Bone marrow (tissue), 2 donors: ENCODE results near the gene LUZP1.
"Not testable (repeated sequence)": the region's sequence is repeated elsewhere in the genome, so short reads cannot be mapped to it uniquely, and the experiment has no call there.

Experiments
- DNase-seq, 2 donors: peaks; one replicate each; lab custom pipeline; 2025; lab: John Stamatoyannopoulos, UW

The LUZP1 gene

DNA sequence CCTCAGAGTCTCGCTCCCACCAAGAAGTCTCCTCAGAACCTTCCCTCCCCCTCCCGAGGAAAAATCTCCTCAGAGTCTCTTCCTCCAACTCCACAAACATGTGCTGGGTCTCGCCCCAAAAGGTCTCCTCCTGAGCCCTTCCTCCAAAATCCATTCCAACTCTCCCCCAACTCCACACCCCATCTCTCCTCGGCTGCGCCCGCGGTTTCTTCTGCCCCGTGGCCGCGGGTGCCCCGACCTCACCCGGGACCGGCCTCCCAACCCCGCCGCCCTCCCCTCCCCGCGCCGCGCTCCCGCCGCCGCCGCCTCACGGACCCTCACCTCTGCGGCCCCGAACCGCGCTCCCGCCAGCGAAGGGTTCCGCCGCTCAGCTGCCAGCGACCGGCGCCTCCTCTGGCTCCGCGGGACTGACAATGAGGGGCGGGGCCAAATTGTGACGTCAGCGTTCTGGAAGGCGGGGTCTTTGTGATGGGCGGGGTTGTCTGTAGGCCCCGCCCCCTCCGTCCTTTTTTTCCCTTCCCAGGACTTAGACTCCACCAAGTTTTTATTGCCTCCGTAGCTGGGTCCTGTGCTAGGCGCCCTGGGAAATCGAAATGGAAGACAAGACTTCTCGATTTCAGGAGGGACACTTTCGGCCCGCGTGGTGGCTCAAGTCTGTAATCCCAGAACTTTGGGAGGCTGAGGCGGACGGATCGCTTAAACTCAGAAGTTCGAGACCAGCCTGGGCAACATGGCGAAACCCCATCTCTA is at the start of gene LUZP1:
TSS of gene LUZP1 (minus strand) at position 412 of the 750 bp plus-strand sequence.
- peak; percentile 68 to 84 for DNase-seq

DNA sequence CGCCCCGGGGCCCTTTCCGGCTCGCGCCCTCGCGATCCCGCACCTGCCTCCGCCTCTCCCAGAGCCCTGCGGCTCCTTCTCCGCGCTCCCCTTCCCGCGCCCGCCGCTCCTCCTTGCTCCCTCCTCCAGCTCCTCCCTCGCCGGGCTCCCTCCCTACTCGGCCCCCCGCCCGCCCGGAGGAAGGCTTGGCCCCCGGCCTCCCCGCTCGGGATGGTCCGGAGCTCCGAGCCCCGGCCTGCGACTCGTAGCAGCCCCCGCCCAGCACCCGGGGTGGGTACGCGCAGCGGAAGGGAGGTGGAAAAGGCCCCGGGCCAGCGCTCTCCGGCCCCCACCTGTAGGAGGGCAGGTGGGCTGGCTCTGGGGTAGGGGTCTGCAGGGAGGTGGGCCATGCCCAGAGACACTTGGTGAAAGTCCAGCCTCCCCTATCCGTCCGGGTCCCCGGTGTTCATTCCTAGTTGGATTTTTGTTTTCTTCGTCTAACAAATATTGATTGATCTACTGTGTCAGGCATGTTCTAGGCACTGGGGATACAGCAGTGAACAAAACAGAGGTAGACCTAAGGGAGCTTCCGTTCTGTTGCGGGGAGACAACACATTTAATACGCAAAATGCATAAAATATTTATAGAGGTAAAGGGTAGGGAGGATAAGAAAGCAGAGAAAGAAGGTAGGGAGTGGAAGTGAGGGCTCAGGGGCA is 48.9 kb upstream of the LUZP1 start, which contains the start of gene HTR1D:
TSS of gene HTR1D (minus strand) at position 82 of the 695 bp plus-strand sequence. CDS start 23,283 bp downstream, outside the sequence.
- DNase-seq, result no peak

DNA sequence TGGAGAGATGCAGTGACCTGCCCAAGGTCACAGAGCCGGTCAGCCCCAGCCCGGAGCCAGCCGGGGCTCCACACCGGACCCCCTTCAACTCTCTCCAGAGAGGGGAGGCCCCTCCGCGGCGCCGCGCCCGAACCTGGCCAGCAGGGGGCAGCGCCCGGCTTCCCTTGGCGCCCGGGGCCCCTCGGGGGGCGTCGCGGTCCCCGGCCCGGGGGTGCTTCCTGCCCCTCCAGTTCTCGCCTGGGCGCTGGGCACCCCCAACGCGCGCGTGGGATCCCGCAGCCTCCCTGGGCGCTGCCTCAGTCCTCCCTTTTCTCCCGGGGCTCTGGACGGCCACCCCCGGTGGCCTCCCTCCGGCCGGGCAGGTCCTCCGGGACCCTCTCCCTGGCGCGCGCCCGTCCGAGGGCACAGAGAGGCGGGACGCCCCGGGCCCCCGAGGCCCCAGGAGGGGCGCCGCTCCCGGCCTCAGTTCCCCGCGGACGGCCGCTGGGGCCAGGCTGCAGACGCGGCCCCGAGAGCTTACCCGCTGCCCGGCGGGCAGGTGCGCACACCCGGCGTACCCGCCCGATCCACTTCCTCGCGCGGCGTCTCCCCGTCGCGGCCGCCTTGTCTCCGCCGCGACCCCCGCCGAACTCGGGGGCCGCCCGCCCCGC is 48.2 kb upstream of the LUZP1 start:
- no peak for DNase-seq

DNA sequence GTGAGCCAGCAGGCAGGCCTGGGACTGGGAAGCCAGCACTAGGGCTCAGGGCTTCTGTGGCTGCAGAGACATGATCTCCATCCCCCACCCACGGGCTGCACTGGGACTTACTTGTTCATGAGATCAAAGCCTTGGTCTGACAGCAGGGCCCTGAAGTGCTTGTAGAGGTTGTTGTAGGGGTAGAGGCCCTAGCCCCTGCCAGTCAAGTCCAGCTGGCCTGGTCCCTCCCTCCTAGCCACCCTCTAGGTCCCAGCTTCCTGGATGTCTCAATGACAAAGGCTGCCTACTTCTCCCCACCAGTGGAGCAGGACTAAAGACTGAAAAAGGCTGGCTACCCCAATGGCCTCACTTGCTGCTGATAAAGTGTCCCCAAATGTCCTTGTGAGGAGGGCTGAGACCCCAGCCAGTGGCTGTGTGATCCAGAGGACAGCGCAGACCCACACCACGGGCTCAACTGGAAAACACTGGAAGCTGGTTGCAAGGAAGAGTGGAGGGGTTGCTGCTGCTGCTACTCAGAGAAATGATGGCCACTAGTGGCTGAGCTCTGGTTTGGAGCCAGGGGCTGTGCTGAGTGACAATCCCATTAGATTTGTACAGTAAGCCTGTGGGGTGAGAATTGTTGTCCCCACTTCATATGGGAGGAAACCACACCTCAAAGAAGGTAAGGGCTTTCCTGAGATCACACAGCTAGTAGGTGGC is 47.2 kb upstream of the LUZP1 start:
- no peak for DNase-seq

DNA sequence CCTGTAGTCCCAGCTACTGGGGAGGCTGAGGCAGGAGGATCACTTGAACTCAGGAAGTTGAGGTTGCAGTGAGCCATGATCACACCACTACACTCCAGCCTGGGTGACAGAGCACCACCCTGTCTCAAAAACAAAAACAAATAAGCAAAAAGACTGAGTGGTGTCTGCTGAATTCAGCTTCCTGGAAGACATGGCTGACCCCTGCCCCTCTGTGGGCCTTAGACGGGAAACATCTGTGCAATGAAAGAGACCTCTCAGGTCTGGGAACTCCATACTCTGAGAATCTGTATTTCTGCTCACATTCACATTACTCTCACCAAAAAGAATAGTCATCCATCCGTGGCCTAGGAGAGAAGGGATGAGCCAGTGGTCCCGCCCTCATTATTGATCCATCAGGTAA is 46.6 kb upstream of the LUZP1 start:
- no peak for DNase-seq

DNA sequence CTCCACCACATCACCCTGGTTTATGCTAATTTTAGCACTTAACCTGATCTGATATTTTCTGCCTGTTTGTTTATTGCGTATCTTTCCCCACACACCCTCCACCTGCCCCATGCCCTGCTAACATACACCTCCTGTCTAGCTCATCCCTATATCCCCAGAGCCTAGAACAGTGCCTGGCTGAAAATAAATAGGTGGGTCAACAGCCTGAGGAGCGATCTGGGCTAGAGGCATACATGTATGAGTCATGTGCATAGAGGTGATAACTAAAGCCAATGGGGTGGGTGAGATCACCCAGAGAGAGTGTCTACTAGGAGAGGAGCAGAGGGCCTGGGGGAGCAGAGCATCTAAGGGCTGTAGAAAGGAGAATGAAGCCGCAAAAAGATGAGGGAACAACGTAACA is 46.0 kb upstream of the LUZP1 start:
- no peak for DNase-seq

DNA sequence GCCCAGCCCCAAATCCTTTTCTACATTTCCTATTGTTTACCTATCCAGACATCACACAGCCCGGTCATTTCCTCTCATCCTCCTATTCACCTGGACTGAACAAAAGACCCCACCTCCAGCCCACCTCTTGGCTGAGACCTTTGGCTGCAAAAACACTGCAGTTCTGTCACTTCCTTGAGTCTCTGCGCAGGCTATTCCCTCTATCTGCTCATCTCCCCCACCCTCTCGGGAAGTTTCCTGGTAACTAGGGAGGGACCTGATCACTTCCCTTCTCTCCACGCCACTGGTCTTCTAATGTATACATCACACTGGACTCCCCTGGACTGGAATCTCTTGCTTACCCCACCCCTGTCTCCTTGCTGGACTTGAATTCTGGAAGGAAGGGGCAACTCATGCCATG is 43.3 kb upstream of the LUZP1 start:
- no peak for DNase-seq

DNA sequence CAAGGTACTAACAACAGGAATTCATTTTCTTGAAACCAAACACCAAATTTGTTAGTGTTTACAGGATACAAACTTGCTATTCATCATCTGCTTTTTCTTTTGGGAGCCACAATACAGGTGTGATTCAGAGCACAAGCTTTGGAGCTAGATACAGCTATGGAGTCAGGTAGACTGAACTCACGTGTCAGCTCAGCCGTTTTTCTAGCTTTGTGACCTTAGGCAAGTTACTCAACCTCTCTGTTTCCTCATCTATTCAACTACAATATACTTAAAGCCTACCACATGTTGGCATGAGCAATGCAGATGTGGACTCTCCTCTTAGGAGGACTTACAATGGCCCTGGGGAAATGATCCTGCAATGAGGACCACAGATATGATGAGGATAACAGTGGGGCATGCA is 42.3 kb upstream of the LUZP1 start:
- DNase-seq, result no peak

DNA sequence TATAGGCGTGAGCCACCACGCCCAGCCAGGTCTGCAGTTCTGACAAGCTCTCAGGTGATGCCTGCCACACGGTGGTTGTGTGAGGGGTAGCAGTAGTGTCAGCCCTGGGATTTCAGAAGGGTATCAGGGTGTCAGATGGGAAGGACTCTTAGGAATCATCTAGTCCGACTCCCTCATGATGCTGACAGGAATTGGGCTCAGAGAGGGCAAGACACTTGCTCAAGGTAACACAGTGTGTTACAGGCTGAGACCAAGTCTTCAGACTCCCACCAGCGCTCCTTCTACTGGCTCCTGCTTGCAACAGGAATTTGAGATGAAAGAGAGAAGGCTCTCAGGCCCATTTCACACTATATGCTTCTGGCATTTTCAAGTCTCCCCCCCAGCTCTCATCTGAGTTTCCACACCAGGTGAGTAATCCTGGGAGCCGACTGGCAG is 41.7 kb upstream of the LUZP1 start:
- DNase-seq, result no peak

DNA sequence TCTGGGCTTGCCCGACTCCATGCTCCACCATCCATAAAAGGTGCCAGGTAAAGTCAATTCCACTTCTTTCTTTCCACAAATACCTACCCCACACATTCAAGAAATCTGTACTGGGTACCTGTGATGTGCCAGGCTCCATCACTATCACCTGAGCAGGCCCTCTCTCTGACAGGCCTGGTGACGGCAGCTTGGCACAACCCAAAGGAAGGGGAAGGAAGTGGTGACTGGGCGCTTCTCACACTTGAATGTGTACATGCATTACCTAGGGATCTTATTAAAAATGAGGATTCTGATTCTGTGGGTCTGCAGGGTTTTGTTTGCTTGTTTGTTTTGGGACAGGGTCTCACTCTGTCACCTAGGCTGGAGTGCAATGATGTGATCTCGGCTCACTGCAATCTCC is 41.1 kb upstream of the LUZP1 start:
- no peak for DNase-seq

DNA sequence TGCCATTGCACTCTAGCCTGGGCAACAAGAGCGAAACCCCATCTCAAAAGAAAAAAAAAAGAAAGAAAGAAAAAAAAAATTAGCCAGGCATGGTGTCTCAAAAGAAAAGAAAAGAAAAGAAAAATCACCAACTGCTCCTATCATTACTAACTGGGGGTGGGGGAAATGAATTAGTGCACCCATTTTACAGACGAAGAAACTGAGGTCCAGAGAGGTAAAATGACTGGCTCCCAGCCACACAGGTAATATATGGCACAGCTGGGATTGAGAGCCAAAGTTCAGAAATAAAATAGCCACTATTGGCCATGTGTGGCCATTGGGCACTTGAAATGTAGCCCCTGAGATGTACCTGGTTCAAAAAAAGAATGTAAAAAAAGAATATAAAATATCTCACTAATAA is 39.9 kb upstream of the LUZP1 start:
- no peak for DNase-seq

DNA sequence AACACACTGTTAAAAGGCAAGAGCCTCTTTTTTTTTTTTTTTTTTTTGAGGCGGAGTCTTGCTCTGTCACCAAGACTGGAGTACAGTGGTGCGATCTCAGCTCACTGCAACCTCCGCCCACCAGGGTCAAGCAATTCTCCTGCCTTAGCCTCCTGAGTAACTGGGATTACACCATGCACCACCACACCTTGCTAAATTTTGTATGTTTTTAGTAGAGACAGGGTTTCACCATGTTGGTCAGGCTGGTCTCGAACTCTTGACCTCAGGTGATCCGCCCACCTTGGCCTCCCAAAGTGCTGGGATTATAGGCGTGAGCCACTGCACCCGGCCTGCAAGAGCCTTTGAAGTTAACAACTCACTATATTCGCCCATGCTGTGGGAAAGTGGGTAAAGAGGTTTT is 39.1 kb upstream of the LUZP1 start:
- not testable (repeated sequence) for DNase-seq

DNA sequence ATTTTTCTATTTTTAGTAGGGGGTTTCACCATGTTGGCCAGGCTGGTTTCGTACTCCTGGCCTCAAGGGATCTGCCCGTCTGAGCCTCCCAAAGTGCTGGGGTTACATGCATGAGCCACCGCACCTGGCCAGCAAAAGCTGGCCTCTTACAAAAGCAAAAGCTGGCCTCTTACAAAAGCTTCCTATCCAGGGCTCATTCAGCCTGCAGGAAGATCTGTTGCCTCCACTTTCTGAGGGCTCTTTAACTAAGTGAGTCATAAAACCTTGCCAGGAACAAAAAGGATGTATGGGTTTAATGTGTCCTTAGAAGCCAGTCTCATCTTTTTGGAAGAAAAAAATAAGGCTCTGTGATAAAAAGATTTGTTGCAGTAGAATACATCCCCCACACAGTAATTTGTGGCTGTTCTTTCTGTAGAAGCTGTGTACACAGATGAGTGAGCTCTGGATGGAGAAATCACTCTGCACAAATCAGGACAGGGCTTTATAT is 33.6 kb upstream of the LUZP1 start:
- no peak for DNase-seq

DNA sequence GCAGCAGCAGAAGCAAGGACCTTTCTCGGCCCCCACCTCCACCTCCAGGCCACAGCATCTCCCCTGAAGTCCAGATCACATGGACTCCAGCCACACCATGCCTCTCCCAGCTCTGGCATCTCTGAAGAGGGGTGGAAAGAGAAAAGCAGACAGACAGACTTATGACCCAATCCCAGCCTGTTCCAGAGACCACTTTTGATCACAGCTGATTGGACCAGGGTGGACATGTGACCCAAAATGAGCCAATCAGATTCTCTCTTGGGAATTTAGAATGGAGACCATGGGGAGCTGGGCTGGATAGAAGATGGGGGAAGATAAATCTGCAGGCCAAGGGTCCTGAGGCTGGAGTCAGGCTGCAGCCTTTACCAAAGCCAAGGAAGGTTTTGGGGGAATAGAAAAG is 32.2 kb upstream of the LUZP1 start:
- no peak for DNase-seq

DNA sequence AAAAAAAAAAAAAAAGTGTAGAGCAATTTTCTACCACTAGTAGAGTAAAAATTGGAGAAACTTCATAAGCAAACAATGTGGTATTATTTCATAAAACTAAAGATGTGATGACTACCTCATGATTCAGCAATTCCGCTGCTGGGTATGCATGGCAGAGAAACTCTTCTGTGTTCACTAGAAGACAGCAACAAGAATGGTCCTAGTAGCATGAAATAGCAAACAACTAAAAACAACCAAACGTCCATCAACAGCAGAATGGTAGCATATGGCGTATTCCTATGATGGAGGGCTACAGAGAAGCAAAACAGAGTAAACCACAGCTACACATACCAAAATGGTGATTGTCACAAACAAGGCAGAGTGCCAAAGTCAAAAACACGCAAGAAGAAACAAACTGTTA is 29.7 kb upstream of the LUZP1 start:
- DNase-seq, result no peak

DNA sequence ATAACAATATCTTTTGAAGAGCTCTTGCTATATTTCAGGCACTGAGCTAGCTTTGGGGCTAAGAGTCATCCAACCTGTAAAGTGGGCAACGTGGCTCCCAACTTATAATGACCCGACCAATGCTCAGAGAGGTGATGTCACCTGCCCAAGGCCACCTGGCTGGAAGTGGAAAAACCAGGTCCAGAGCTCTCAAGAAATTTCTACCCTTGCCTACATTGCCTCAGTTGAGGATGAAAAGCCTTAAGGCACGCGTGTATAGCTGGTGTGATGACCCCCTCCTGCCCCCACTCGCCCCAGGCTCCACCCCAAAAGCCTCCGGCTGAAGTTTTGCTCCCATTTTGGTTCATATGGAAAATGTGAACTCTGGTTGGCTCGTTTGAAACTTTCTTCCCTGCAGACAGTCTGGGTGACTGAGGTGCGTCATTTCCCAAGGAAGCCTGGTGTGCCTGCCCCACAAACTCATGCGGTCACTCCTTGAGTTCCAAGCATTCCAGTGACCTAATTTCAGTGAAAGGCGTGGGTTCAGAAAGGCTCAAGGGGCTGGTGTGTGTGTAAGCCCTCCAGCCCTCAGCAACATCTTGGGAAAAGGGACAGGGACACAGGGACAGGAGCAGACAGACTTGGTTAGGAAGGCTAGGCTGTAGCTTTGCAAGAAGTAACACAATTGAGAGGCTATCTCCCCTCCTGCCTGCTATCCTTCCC is 28.1 kb upstream of the LUZP1 start:
- DNase-seq, result no peak

DNA sequence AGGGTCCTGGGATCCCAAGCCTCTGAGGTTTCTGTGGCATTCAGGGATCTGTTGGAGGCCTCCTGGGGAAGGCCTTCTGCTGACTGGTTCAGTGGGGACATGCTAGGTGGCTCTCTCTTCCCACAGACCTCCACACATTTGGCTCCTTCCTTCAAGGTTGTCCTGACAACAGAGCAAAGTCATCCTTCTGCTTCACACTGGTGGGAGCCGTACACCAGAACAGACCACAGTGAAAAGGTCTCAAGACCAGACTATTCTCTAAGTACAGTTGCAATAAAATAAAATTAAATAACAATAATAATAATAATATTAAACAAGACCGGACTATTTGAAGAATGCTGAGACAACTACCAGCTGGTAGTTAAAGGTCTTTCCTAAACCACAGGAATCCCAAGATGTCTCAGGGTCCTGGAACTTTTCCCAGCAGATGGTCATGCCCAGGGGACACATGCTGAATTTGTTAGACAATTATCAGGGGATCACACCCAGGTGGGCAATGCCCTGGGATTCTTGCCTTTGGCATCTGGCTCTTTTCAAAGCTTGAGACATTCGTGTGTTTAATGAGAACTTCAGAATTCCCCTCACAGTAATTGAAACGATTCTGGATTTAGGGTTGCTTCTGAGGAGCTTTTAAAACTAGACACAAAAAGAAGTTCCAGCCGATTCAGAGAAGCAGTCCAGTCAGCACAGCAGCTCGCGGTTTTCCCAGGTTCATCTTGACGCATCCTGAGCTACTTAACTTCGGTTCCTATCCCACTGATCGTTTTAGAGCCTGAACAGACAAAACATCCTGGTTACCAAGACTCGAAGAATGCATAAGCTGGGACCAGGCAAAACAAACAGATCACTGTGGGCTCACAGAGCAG is 25.7 kb upstream of the LUZP1 start:
- no peak for DNase-seq

DNA sequence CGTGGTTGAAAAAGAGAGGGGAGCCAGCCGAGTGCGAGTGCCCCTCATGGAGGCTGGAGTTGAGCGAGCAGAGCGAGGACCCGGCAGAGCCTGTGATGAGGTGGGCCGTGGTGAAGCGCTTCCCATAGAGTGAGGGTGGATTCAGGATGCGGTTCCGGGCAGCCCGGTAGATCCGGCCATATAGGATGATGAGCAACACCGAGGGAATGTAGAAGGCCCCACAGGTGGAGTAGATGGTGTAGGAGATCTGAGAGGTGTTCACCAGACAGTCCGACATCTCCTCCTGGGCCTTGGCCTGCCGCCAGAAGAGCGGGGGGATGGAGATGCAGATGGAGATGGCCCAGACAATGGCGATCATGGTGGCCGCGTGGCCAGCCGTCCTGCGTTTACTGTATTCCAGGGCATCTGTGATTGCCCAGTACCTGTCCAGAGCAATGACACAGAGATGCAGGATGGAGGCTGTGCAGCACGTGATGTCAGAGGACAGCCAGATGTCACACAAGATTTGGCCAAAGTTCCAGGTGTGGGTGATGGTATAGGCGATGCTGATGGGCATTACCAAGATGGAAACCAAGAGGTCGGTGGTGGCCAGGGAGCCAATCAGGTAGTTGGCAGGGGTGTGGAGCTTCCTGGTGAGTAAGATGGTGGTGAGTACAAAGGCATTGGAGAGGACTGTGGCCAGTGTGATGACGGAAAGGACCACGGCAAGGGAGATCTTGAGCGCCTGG is 24.9 kb upstream of the LUZP1 start:
- DNase-seq, result no peak

DNA sequence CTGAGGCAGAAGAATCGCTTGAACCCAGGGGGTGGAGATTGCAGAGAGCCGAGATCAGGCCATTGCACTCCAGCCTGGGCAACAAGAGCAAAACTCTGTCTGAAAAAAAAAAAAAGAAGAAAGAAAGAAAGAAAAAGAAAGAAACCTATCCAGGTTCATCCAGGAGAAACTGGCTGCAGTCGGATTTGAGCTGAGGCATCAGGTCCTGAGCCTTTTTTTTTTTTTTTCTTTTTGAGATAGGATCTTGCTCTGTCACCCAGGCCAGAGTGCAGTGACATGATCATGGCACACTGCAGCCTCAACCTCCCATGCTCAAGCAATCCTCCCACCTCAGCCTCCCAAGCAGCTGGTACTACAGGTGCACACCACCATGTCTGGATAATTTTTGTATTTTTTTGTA is 22.5 kb upstream of the LUZP1 start:
- no peak for DNase-seq

DNA sequence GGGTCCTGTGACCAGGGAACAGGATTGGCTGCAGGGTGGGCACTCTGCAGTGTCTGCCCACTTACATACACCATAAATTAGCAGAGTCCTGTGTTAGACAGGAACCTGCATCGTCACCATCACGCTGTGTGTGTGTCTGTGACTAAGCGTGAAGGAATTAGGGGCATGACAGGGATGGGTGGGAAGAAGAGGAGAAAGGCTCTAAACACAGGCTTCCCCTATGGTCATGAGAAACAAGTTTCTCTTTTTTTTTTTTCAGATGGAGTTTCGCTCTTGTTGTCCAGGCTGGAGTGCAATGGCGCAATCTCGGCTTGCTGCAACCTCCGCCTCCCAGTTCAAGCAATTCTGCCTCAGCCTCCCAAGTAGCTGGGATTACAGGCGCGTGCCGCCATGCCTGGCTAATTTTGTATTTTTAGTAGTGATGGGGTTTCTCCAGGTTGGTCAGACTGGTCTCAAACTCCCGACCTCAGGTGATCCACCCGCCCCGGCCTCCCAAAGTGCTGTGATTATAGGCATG is 20.3 kb upstream of the LUZP1 start:
- DNase-seq, result not testable (repeated sequence)
